Ammon's horn (tissue), 1 donor: Measurements from ENCODE around the gene IGFL2.

Experiments used
- DNase-seq: peaks from one replicate; pipeline ENCODE4 v3.0.0-alpha.2; 2016; ENCODE audit warnings: low spot score

The IGFL2 gene

DNA sequence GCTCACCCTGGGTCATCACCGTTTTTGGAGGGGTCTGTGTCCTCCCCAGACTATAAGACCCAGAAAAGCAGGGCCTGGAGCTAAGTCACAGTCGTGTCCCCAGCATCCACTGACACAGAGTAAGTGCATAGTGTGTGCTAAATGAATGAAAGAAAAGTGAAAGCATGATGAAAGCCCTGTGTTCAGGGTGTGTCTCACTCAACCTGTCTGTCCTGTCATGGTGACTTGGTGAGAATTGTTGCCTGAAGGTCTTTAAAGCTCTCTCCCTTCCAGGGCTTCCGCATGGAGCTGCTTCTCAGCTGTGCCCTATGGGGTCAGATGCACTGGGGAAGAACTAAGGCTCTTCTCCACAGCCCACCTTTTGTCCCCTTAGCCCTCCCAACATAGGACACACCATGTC lies 61.0 kb downstream of the IGFL2 start:
- DNase-seq: no peak

DNA sequence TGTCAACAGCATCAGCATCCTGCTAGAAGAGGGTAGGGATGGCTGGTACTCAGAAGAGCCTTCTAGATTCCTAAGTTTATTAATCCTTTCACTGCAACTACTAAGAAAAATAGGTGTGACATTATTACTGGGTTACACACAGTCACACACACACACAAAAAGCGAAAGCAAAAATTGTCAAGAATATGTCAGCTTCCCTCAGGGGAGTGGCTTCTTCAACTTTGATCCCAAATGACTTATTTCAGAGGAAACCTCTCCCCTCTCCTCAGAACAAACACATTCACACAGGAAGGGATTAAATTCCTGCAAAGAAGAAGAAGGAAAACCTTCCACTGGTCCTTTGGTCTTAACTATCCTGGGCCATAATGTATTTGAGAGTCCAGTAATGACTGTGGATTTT lies 61.4 kb downstream of the IGFL2 start:
- no peak for DNase-seq

DNA sequence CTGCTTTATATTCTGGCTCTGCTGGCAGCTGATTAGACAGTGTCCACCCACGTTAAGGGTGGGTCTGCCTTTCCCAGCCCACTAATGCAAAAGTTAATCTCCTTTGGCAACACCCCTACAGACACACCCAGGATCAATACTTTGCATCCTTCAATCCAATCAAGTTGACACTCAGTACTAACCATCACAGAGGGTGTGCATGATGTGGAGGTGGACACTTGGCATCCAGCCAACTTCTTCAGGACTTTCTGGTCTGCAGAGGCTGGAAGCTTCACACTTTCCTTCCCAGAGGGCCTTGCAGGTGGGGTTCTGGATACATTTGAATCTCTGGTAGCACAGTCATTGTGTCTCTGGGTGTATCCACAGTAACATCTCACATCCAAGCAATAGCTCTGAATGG lies 62.6 kb downstream of the IGFL2 start:
- no peak for DNase-seq
